Endothelial cell of umbilical vein (primary cell): ENCODE data around the gene IMPA2. TPM values are rescaled to one million over a fixed set of nuclear protein-coding genes. Genes with fewer than 3 reads are reported as not detected.

Experiments
- BruUV-seq: library from RNA; stranded (reverse); fragments of 400-500 nt; replicated peaks from 2 replicates; lab custom pipeline; 2021; lab: Mats Ljungman, UMichigan
- CTCF ChIA-PET: fragments of 300-600, 350-600 bp; sonication (Branson Sonifier 250); formaldehyde crosslinking; loops from one replicate; lab custom pipeline; 2021; ENCODE audit warnings: antibody characterized with exemption, inconsistent platforms; lab: Charles Lee
- POLR2A ChIA-PET: fragments of 300-600, 350-600 bp; sonication (Branson Sonifier 250); formaldehyde crosslinking; loops from one replicate; lab custom pipeline; 2021; ENCODE audit warnings: antibody characterized with exemption, inconsistent platforms; lab: Charles Lee
- DNase-seq: peaks from one replicate; pipeline ENCODE4 v3.0.0-alpha.2; 2011; ENCODE audit warnings: low read depth, low spot score
- FAIRE-seq: peaks from 2 replicates; lab custom pipeline; 2011; peaks lifted over from hg19 to GRCh38; lab: Jason Lieb, UNC
- H2AFZ ChIP-seq: 2 replicates; pipeline ENCODE4 v1.6.0; 2012; ENCODE audit warnings: low read depth, low read length, control low read depth, inconsistent platforms
- H3K27ac ChIP-seq: 2 replicates; pipeline ENCODE4 v1.5.1; 2011; ENCODE audit warnings: low read depth, mild to moderate bottlenecking, control low read depth, low read length, moderate library complexity; ENCODE audit not compliant: insufficient read depth
- H3K27me3 ChIP-seq, 2 experiments: 2 replicates each; pipeline versions ENCODE4 v1.6.0 to v1.6.1; 2011; ENCODE audit warnings: low read length in 2 of 2, mixed read lengths in 1 of 2; ENCODE audit not compliant: control insufficient read depth in 2 of 2, insufficient read depth in 2 of 2
- H3K36me3 ChIP-seq, 2 experiments: 2 replicates in 1 of 2; 3 replicates in 1 of 2; pipeline ENCODE4 v1.5.1; 2011; ENCODE audit warnings: low read length in 2 of 2, mild to moderate bottlenecking in 1 of 2, moderate library complexity in 1 of 2; ENCODE audit not compliant: control insufficient read depth in 2 of 2, insufficient read depth in 2 of 2; ENCODE audit errors: extremely low read depth in 1 of 2
- H3K4me1 ChIP-seq: 3 replicates; pipeline ENCODE4 v1.5.1; 2011; ENCODE audit warnings: mild to moderate bottlenecking, low read length; ENCODE audit not compliant: control insufficient read depth, insufficient read depth; ENCODE audit errors: extremely low read depth
- H3K4me2 ChIP-seq: 2 replicates; pipeline ENCODE4 v1.6.1; 2011; ENCODE audit warnings: low read length, control low read depth, mixed read lengths; ENCODE audit not compliant: insufficient read depth
- H3K4me3 ChIP-seq, 3 experiments: fragments of 200-600 bp in 1 of 3; sonication (generic), shearing (Covaris generic) in 1 of 3; replicated peaks in 1 of 3; 2 replicates each; pipeline ENCODE4 v1.5.1; 2011 to 2016; ENCODE audit warnings: control low read depth in 3 of 3, low read length in 3 of 3, mild to moderate bottlenecking in 2 of 3, inconsistent platforms in 1 of 3, low read depth in 1 of 3, moderate library complexity in 1 of 3; ENCODE audit not compliant: insufficient read depth in 1 of 3
- H3K79me2 ChIP-seq: 2 replicates; pipeline ENCODE4 v1.6.0; 2012; ENCODE audit warnings: low read length, inconsistent platforms; ENCODE audit not compliant: control insufficient read depth, insufficient read depth
- H3K9ac ChIP-seq: replicated peaks from 2 replicates; pipeline ENCODE3; 2011; ENCODE audit warnings: low read length, control low read depth; ENCODE audit not compliant: insufficient read depth; ENCODE audit errors: extremely low read depth
- H3K9me1 ChIP-seq: replicated peaks from 3 replicates; pipeline ENCODE4 v1.6.0; 2011; ENCODE audit warnings: mild to moderate bottlenecking, low read length; ENCODE audit not compliant: control insufficient read depth, insufficient read depth; ENCODE audit errors: extremely low read depth
- H3K9me3 ChIP-seq: replicated peaks from 2 replicates; pipeline ENCODE4 v1.5.1; 2012; ENCODE audit warnings: low read length, inconsistent platforms; ENCODE audit not compliant: control insufficient read depth, insufficient read depth
- H4K20me1 ChIP-seq: replicated peaks from 2 replicates; pipeline ENCODE3; 2011; ENCODE audit warnings: mild to moderate bottlenecking, low read length; ENCODE audit not compliant: control insufficient read depth, insufficient read depth; ENCODE audit errors: extremely low read depth
- EZH2 ChIP-seq: IDR thresholded peaks from 2 replicates; pipeline ENCODE4 v1.6.1; 2012; ENCODE audit warnings: borderline replicate concordance, low read depth, mild to moderate bottlenecking, moderate library complexity, low read length, inconsistent platforms; ENCODE audit not compliant: severe bottlenecking
- FOS ChIP-seq: IDR thresholded peaks from 2 replicates; pipeline ENCODE4 v1.6.1; 2011; ENCODE audit warnings: mild to moderate bottlenecking, low read length, moderate library complexity, borderline replicate concordance; ENCODE audit not compliant: insufficient read depth
- GATA2 ChIP-seq: IDR thresholded peaks from 2 replicates; pipeline ENCODE4 v1.7.0; 2011; ENCODE audit warnings: low read depth, mild to moderate bottlenecking, moderate library complexity, mixed read lengths, low read length; ENCODE audit not compliant: insufficient read length, insufficient read depth
- JUN ChIP-seq: IDR thresholded peaks from 2 replicates; pipeline ENCODE4 v1.6.1; 2011; ENCODE audit warnings: borderline replicate concordance, low read depth; ENCODE audit not compliant: insufficient read length, insufficient read depth
- MYC ChIP-seq: IDR thresholded peaks from one replicate; pipeline ENCODE4 v1.6.1; 2011; ENCODE audit warnings: mild to moderate bottlenecking, low read depth, low read length
- POLR2A ChIP-seq: IDR thresholded peaks from 2 replicates; pipeline ENCODE4 v1.6.1; 2012; ENCODE audit warnings: low read depth, mild to moderate bottlenecking, control low read depth, low read length
- POLR2AphosphoS5 ChIP-seq: IDR thresholded peaks from 2 replicates; pipeline ENCODE4 v1.6.1; 2012; ENCODE audit warnings: low read depth, mild to moderate bottlenecking, control low read depth, low read length, moderate library complexity; ENCODE audit not compliant: insufficient read depth
- dilution Hi-C: fragments of 300-500 bp; cut with MboI; formaldehyde crosslinking; loops from one replicate; pipeline ENCODE4 v1.15.0; 2019; ENCODE audit warnings: low sequenced_read_pairs; ENCODE audit not compliant: extremely low pct_ligation_motif_present
- intact Hi-C: fragments of 100-400 bp; cut with micrococcal nuclease; formaldehyde crosslinking; loops from one replicate; pipeline ENCODE4 v1.10.0; 2022
- polyA plus RNA-seq, 4 experiments: library from polyadenylated mRNA; depleted of rRNA in 3 of 4; stranded (reverse) in 3 of 4; unstranded in 1 of 4; fragments of >200 nt; gene quantifications; 2 replicates each; pipeline versions ENCODE4 v1.2.1 to v1.2.3, GENCODE V29; 2011 to 2012; ENCODE audit warnings: missing spikeins in 1 of 4
- total RNA-seq: library from RNA; stranded (reverse); gene quantifications from 2 replicates; pipeline ENCODE4 v1.2.3, GENCODE V29; 2021
- TF ChIP-seq, protein P1 (sequence below): IDR thresholded peaks from 2 replicates; pipeline ENCODE4 v1.6.1; 2011; ENCODE audit not compliant: insufficient read depth, insufficient read length
- TF ChIP-seq, protein P2 (sequence below), 2 donors: IDR thresholded peaks; 1 replicate in 1 of 2; 2 replicates in 1 of 2; pipeline ENCODE4 v1.5.1; 2011; ENCODE audit warnings: low read length in 2 of 2, mild to moderate bottlenecking in 2 of 2, moderate library complexity in 2 of 2, control low read depth in 1 of 2, inconsistent platforms in 1 of 2, low read depth in 1 of 2; ENCODE audit not compliant: insufficient read depth in 1 of 2; ENCODE audit errors: extremely low read depth in 1 of 2

IMPA2 gene
- total and polyA plus RNA-seq, 2 donors (not counting 3 experiments of a cell fraction or from before 2014, with no cell fraction given): 6.1 to 8.0 TPM

DNA sequence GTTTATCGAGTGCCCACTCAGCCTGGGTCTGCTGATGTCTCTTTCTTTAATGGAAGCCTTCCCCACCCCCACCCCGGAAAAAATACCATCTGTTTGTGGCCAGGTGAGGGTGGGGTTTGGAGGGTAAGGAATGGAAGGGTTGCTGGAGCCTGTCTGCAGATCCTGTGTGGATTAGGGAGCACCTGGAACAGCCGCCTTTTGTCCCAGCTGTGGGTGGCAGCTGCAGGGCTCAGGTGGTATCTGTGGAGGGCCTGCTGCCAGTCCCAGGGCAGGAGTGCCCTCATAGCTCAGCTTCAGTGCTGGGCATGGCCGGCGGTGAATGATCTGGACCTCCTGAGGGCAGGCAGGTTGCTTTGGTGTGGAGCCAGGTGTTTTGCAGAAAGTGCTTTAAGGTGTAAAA is 45.3 kb downstream of the IMPA2 start:
- intact Hi-C loops (no loop called here), dilution Hi-C loops (no loop called here)
- Histone ChIP-seq H4K20me1 (no peaks in the 10 kb centered on the region), H3K79me2 (no peaks in the 10 kb centered on the region), H2AFZ (no peak overlapping the region), H3K4me2 (no peak overlapping the region), H3K9me1 (no peaks in the 10 kb centered on the region), H3K36me3 (no peaks in the 10 kb centered on the region), H3K4me1 (no peaks in the 10 kb centered on the region), H3K27ac (no peak overlapping the region), H3K9me3 (no peaks in the 10 kb centered on the region), H3K4me3 (no peak overlapping the region), H3K9ac (no peak overlapping the region), H3K27me3 (no peaks in the 10 kb centered on the region)
- ChIA-PET CTCF (interaction anchor here (1.3 kb wide), 1 partner anchor 12 kb away, joined by 4 read pairs; no protein-coding TSS in a partner anchor), POLR2A (no interaction called here)
- TF ChIP-seq MYC: no peak
- TF ChIP-seq EZH2: no peak
- TF ChIP-seq, protein P1, sequence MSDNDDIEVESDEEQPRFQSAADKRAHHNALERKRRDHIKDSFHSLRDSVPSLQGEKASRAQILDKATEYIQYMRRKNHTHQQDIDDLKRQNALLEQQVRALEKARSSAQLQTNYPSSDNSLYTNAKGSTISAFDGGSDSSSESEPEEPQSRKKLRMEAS: no peak
- no peak for TF ChIP-seq GATA2
- no peak for TF ChIP-seq FOS
- DNase-seq: no peak
- no peak for FAIRE-seq
- no TSS peak for BruUV-seq

- no peaks in the 10 kb centered on the region for H3K36me3 ChIP-seq
- no peaks in the 10 kb centered on the region for H4K20me1 ChIP-seq
- dilution Hi-C loops: no loop called here
- FAIRE-seq (no peak), DNase-seq (no peak)
- H3K79me2 ChIP-seq: no peaks in the 10 kb centered on the region
- no peak overlapping the region for H3K4me3 ChIP-seq
- ChIA-PET CTCF (interaction anchor here (1.3 kb wide), 1 partner anchor 12 kb away, joined by 4 read pairs; no protein-coding TSS in a partner anchor), POLR2A (no interaction called here)
- no peak for TF ChIP-seq JUN
- TF ChIP-seq, protein P1: no peak
- TF ChIP-seq POLR2AphosphoS5: no peak
- no peak for TF ChIP-seq GATA2
- TF ChIP-seq, protein P2, sequence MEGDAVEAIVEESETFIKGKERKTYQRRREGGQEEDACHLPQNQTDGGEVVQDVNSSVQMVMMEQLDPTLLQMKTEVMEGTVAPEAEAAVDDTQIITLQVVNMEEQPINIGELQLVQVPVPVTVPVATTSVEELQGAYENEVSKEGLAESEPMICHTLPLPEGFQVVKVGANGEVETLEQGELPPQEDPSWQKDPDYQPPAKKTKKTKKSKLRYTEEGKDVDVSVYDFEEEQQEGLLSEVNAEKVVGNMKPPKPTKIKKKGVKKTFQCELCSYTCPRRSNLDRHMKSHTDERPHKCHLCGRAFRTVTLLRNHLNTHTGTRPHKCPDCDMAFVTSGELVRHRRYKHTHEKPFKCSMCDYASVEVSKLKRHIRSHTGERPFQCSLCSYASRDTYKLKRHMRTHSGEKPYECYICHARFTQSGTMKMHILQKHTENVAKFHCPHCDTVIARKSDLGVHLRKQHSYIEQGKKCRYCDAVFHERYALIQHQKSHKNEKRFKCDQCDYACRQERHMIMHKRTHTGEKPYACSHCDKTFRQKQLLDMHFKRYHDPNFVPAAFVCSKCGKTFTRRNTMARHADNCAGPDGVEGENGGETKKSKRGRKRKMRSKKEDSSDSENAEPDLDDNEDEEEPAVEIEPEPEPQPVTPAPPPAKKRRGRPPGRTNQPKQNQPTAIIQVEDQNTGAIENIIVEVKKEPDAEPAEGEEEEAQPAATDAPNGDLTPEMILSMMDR (IDR thresholded peaks at IDR 0.05; ENCODE audit: extremely low read depth in 1 of 2, insufficient read depth in 1 of 2, low read depth in 1 of 2, low read length in 2 of 2): no peak
- no peak for TF ChIP-seq EZH2
- TF ChIP-seq MYC: no peak
- TF ChIP-seq POLR2A: no peak
- no peak for TF ChIP-seq FOS
- BruUV-seq: no TSS peak
- H3K9me1 ChIP-seq: no peaks in the 10 kb centered on the region
- H3K4me2 ChIP-seq: no peak overlapping the region
- H3K27me3 ChIP-seq: no peaks in the 10 kb centered on the region
- H2AFZ ChIP-seq: no peak overlapping the region
- intact Hi-C loops: no loop called here
- H3K27ac ChIP-seq: no peak overlapping the region
- H3K4me1 ChIP-seq: no peaks in the 10 kb centered on the region
- no peaks in the 10 kb centered on the region for H3K9me3 ChIP-seq
- no peak overlapping the region for H3K9ac ChIP-seq
Observed at GRCh38 chr18:12027046-12027445, 45.7 kb downstream of the IMPA2 start.
